DMS153 treated with DMSO at 0.1 percent for 48 hours (cell line): ENCODE measurements around the gene FGD6.
"Not testable (repeated sequence)": the region's sequence is repeated elsewhere in the genome, so short reads cannot be mapped to it uniquely, and the experiment has no call there.

Experiments
- DNase-seq: peaks from one replicate; lab custom pipeline; 2025; ENCODE audit not compliant: unreplicated experiment; lab: John Stamatoyannopoulos, UW

The FGD6 gene

GRCh38 chr12:95205685-95206084 lies 11.6 kb downstream of the FGD6 start:
- DNase-seq: no peak

- DNase-seq: no peak
Measured at GRCh38 chr12:95205016-95205624, 12.1 kb downstream of the FGD6 start.

- DNase-seq: no peak
Measured at GRCh38 chr12:95204141-95204866, 13.0 kb downstream of the FGD6 start.

- DNase-seq: no peak
Measured at GRCh38 chr12:95203487-95204030, 13.7 kb downstream of the FGD6 start.

- DNase-seq: no peak
Measured at GRCh38 chr12:95202691-95203486, 14.4 kb downstream of the FGD6 start.

GRCh38 chr12:95201056-95201670 lies 16.1 kb downstream of the FGD6 start:
- DNase-seq: no peak

- DNase-seq: no peak
Measured at GRCh38 chr12:95200128-95200894, 17.0 kb downstream of the FGD6 start.

- DNase-seq: no peak
Measured at GRCh38 chr12:95198914-95199313, 18.4 kb downstream of the FGD6 start.

- no peak for DNase-seq
Measured at GRCh38 chr12:95197636-95198035, 19.6 kb downstream of the FGD6 start.

GRCh38 chr12:95196875-95197569 lies 20.2 kb downstream of the FGD6 start:
- DNase-seq: not testable (repeated sequence)

GRCh38 chr12:95195122-95195521 lies 22.1 kb downstream of the FGD6 start:
- DNase-seq: no peak

- no peak for DNase-seq
Measured at GRCh38 chr12:95193139-95193538, 24.1 kb downstream of the FGD6 start.

GRCh38 chr12:95192271-95192670 lies 25.0 kb downstream of the FGD6 start:
- DNase-seq: no peak

- DNase-seq: no peak
Measured at GRCh38 chr12:95191060-95191696, 26.1 kb downstream of the FGD6 start.

- DNase-seq: no peak
Measured at GRCh38 chr12:95187865-95188415, 29.3 kb downstream of the FGD6 start.

- no peak for DNase-seq
Measured at GRCh38 chr12:95185854-95186253, 31.4 kb downstream of the FGD6 start.

- DNase-seq: no peak
Measured at GRCh38 chr12:95185072-95185471, 32.2 kb downstream of the FGD6 start.

GRCh38 chr12:95184121-95184520 lies 33.1 kb downstream of the FGD6 start:
- no peak for DNase-seq

- DNase-seq: no peak
Measured at GRCh38 chr12:95182868-95183415, 34.3 kb downstream of the FGD6 start.
